Measurements from ENCODE around the gene FNDC10.
"Not testable (repeated sequence)": the region's sequence is repeated elsewhere in the genome, so short reads cannot be mapped to it uniquely, and the experiment has no call there.

FNDC10 gene

GRCh38 chr1:1599935-1600860 lies at the start of gene FNDC10:
Gene FNDC10 (minus strand): TSS chr1:1600135. CDS start chr1:1600015, 120 bp downstream.
- DNase-seq = no peak

GRCh38 chr1:1648265-1648664 lies 48.3 kb upstream of the FNDC10 start:
- DNase-seq = not testable (repeated sequence)

GRCh38 chr1:1647567-1648241 lies 47.8 kb upstream of the FNDC10 start:
- DNase-seq = not testable (repeated sequence)

GRCh38 chr1:1646326-1646725 lies 46.4 kb upstream of the FNDC10 start:
- DNase-seq = not testable (repeated sequence)

- DNase-seq = not testable (repeated sequence)
Measured at GRCh38 chr1:1640711-1641461, 41.0 kb upstream of the FNDC10 start.

GRCh38 chr1:1640081-1640480 lies 40.1 kb upstream of the FNDC10 start:
- DNase-seq = not testable (repeated sequence)

- DNase-seq = not testable (repeated sequence)
Measured at GRCh38 chr1:1639368-1639767, 39.4 kb upstream of the FNDC10 start.

GRCh38 chr1:1638528-1638927 lies 38.6 kb upstream of the FNDC10 start:
- not testable (repeated sequence) for DNase-seq

- DNase-seq = not testable (repeated sequence)
Measured at GRCh38 chr1:1637479-1637875, 37.5 kb upstream of the FNDC10 start.

GRCh38 chr1:1636621-1637478 lies 36.9 kb upstream of the FNDC10 start:
- not testable (repeated sequence) for DNase-seq

- DNase-seq = not testable (repeated sequence)
Measured at GRCh38 chr1:1634613-1635012, 34.7 kb upstream of the FNDC10 start.

GRCh38 chr1:1633409-1633808 lies 33.5 kb upstream of the FNDC10 start:
- DNase-seq = not testable (repeated sequence)

GRCh38 chr1:1631782-1632420 lies 32.0 kb upstream of the FNDC10 start, which contains the start of gene MMP23B:
Gene MMP23B (plus strand): TSS chr1:1632173. CDS start chr1:1632219, 46 bp downstream.
- DNase-seq = peak; percentile 80

- DNase-seq = peak; percentile 95
Measured at GRCh38 chr1:1630965-1631781, 31.2 kb upstream of the FNDC10 start.

GRCh38 chr1:1630191-1630964 lies 30.4 kb upstream of the FNDC10 start:
- DNase-seq = peak; percentile 95

GRCh38 chr1:1629430-1630190 lies 29.7 kb upstream of the FNDC10 start:
- peak; percentile 39 for DNase-seq

GRCh38 chr1:1628754-1629429 lies 29.0 kb upstream of the FNDC10 start:
- no peak for DNase-seq

All from femur (tissue), 1 donor.